IPS-NIHi7 (cell line): ENCODE results near the gene SKP1.
"Not testable (repeated sequence)": the region's sequence is repeated elsewhere in the genome, so short reads cannot be mapped to it uniquely, and the experiment has no call there.

ENCODE experiments used
- DNase-seq: peaks from one replicate; pipeline ENCODE4 v3.0.0; 2012; ENCODE audit warnings: mixed read lengths; ENCODE audit errors: extremely low spot score

Gene SKP1

DNA sequence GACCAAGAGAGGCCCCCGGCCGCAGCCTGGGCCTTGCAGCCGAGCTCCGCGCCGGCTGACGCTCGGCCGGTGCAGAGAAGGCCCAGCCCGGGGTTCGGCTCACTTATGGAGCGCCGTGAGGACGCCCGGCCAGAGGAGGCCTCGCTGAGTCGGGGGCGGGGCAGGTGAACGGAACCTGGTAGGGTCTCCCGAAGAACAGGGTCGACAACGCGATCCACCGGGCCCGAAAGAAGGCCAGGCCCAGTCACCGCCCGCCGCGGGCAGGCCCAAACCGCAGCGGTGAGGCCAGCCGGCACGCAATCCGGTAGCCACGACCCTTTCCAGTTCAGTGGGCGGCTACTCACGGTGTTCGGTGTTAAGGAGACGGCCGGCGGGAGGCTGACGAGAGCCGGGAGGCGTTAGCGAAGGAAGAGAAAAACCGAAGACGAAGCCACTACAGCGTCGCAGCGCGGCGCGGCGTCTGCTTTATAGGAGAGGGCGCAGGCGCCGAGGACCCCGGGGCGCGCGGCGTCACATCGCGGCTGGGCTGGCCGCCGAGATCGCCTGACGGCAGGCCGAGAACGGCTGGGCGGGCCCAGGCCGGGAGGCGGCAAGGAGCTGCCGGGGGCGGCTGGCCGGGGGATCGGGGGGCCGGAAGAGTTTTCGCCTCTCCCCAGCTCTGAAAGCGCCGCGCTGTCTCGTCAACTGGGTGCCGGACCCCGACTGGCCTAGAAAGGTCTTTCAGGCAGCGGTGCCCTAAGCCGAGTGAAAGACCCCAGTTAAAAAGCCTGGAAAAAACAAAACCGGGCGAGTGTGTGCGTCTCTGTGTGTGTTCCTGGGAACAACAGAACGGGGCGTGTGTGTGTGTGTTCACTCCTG, at the start of gene SKP1:
TSS of gene SKP1 (minus strand) at position 440 of the 858 bp plus-strand sequence. CDS start 2,928 bp downstream, outside the sequence.
- DNase-seq = peak; percentile 89

- peak; percentile 96 for DNase-seq
Measured at GRCh38 chr5:134225780-134226440, 49.2 kb upstream of the SKP1 start, which contains the start of gene PPP2CA. TSS of gene PPP2CA (minus strand) at chr5:134226073. CDS start at chr5:134225861, 212 bp downstream.

- DNase-seq = peak; percentile 78
Measured at GRCh38 chr5:134224888-134225779, 48.4 kb upstream of the SKP1 start.

DNA sequence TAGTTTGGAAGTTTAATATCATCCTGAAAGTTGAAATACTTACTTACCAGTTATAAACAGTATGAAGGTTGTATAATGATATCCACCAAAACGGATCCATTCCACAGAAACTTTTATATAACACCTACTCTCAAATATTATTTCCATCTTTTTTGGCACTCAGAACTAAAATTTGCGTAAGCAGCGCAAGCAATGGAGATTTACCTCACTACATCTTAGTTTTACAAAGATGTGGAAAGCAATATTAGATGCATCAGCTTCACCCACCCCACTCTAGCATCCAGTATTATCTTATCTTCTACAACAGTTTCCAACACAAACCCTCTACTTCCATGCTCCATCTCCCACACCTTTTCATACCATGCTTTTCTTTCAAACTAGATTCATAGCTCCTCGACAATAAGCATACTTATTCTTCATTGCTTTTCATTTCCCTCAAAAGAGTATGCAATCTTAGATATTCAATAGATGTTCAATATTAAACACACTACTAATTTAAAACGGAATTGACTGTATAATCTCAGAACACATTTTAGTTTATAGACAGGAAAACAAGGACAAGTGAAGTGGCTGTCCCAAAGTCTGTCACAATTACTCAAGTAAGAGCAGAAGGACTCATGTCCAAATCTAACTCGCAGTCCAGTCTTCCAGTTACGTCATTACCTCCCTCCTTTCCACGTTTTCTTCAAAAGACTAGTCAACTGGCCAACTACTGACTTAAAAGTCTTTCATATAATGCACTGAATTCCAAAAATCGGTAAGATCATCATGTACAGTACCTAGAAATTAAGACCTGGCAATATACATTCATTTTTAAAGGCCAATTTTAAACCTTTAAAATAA, 46.9 kb upstream of the SKP1 start:
- no peak for DNase-seq

GRCh38 chr5:134221690-134222089, 44.9 kb upstream of the SKP1 start:
- DNase-seq = not testable (repeated sequence)

DNA sequence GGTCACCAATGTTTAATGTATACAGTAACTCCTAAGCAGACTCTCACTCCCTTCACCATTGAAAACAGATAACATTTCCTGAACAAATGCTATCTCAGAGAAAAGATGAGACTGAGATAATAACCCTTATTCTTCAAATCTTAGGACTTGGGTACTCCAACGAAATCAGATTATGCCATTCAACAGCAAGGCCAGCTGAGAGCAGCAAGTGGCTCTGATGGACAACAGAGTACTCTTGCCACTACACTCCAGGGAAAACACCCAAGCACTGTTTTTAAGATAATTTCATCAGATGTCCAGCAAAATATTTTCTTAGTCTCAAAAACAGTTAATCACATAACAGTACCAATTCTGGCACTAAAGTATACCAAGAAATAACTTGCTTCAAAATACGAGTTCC, 39.0 kb upstream of the SKP1 start:
- no peak for DNase-seq

GRCh38 chr5:134211263-134212031, 34.7 kb upstream of the SKP1 start:
- DNase-seq = not testable (repeated sequence)

DNA sequence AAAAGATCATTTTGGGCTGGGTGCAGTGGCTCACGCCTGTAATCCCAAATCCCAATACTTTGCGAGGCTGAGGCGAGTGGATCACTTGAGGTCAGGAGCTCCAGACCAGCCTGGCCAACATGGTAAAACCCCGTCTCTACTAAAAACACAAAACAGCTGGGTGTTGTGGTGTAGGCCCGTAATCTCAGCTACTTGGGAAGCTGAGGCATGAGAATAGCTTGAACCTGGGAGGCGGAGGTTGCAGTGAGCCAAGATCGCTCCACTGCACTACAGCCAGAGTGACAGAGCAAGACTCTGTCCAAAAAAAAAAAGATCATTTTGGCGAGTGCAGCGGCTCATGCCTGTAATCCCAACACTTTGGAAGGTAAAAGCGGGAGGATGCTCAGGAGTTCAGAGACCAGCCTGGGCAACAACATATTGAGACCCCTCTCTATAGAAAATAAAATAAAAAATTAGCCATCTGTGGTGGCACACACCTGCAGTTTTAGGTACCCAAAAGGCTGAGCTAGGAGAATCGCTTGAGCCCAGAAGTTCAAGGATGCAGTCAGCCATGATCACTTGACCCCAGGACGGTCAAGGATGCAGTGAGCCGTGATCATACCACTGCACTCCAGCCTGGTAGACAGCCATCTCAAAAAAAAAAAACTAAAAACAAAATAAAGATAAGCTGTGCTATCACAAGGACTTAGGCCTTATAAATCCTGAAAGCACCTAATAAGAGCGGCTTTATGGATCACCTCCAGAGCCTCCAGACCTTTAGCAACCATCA, 32.9 kb upstream of the SKP1 start:
- no peak for DNase-seq

GRCh38 chr5:134207696-134208095, 30.9 kb upstream of the SKP1 start:
- DNase-seq = no peak

DNA sequence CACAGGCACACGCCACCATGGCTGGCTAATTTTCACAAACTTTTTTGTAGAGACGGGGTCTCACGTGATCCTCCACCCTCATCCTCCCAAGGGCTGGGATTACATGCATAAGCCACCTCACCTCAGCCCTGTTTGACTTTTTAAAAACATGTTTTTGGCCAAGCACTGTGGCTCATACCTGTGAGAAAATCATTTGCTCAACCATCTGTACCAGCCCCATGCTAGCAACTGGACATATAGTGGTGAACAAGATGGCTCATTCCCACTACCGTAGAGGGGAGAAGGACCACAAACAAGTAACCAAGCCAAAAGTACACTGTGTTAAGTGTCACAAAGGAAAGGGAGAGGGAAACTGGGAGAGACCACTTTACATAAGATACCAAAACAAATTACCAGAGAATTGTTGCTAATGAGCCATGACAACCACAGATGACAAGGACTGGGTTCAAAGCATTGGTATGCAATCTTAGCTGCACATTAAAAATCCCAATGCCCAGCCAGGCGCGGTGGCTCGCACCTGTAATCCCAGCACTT, 29.9 kb upstream of the SKP1 start:
- DNase-seq = no peak

DNA sequence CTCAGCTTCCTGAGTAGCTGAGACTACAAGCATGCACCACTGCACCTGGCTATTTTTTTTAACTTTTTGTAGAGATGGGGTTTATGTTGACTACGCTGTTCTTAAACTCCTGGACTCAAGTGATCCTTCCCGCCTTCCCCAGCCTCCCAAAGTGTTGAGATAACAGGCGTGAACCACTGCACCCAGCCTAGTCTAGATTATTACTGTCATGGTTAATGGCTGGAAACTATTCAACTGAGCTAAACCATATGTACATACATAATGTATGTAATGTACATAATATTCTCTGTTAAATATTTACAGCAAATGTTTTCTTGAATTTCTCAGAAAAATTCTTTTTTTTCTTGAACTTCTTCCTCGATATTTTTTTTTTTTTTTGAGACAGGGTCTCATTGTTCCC, 27.8 kb upstream of the SKP1 start:
- no peak for DNase-seq

DNA sequence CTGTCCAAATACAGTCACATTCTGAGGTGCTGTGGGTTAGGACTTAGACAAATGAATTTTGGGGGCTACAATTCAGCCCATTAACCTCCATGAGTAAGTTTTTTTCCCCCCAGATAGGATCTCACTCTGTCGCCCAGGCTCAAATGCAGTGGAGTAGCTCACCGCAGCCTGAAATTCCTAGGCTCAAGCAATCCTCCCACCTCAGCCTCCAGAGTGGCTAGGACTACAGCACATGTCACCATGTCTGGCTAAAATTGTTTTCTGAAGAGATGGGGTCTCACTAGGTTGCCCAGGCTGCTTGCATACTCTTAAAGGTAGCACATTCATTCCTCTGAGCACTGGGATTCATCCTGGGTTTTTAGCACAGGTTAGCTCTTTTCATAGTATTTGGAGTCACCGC, 26.9 kb upstream of the SKP1 start:
- DNase-seq = no peak

GRCh38 chr5:134195666-134196065, 18.9 kb upstream of the SKP1 start:
- no peak for DNase-seq

DNA sequence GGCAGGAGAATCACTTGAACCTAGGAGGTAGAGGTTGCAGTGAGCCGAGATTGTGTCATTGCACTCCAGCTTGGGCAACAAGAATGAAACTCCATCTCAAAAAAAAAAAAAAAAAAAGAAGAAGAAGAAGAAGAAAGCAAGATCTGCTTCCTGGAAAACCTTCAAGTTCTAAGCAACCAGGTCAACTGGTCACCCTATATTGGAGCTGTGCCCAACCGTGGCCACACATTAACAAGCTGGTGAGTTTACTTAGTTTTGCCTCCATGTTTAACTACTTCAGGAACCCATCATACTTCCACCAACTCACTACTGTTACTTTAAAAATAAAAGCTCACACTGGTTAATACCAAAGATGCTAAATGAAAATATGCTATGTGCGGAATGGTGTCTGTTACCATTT, 12.3 kb upstream of the SKP1 start:
- DNase-seq = no peak

DNA sequence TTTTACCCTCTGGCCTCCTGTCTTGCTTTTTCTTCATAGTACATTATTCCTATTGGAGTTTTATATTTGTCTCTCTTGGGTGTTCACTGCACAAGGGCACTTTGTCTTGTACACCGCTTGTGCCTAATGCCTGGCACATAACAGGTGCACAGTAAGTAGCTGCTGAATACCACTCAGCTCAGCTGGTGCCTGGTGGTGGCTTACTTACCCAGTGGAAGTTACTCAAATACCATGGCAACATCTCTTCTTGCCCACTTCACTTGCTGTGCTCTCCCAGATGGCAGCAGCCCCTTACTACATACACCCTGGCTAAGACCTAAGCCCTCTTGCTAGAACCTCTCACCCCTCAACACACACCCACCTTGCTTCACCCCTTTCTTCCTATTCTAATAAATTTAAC, 11.3 kb upstream of the SKP1 start:
- DNase-seq = no peak

DNA sequence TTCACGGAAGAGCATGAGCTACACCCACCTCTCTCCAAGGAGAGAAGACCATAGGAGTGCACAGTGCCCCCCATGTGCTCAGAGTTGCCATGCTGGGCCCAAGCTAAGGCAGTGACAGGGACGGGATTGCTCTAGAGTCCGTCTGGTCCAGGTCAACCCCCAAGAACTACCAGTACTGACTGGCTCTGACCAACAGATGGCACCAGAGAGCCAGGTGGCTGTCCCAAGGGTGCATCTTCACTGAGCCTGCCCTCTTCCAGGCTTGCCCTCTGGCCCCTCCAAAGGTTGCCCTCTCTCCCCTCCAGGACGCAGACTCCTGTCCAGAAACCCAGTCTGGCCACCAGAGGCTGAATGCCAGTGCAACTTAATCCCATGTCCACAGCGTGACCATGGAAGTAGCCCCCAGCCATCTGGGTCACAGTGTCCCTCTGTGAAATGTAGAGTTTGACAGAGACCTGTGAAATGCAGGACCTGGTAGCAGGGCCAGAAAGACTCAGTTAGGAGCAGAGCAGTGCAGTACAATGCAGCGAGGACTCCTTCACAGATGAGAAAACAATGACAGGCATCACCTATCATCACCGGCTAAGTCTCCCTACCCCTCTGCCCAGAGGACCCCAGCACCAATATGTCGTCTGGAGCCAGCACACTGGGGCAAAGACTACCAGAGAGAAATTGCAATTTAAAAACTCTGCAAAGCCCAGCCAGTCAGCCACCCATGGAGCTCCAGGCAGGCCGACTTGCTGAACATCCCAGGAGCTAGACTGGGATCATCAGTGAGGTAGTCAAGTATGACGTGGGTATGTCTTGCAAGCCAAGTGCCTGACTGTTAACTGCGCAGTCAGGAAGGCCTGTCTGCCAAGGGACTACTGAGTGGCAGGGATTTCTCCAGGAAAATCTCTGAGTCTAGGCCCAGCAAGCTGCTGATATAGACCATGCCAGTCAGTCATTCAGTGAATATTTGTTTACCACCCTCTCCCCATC, 7.7 kb upstream of the SKP1 start:
- DNase-seq = peak; percentile 92

- DNase-seq = no peak
Measured at GRCh38 chr5:134183481-134183880, 6.7 kb upstream of the SKP1 start.

GRCh38 chr5:134178096-134178419, 1.3 kb upstream of the SKP1 start:
- DNase-seq = no peak
